Hematopoietic multipotent progenitor cell treated with erythropoietin and hydrocortisone succinate and interleukin-3 and kit ligand, for 8 days (in vitro differentiated cells): ENCODE measurements around the gene PCDHGC5.

ENCODE experiments used
- DNase-seq: peaks from one replicate; pipeline ENCODE4 v3.0.0-alpha.2; 2015

The PCDHGC5 gene

DNA sequence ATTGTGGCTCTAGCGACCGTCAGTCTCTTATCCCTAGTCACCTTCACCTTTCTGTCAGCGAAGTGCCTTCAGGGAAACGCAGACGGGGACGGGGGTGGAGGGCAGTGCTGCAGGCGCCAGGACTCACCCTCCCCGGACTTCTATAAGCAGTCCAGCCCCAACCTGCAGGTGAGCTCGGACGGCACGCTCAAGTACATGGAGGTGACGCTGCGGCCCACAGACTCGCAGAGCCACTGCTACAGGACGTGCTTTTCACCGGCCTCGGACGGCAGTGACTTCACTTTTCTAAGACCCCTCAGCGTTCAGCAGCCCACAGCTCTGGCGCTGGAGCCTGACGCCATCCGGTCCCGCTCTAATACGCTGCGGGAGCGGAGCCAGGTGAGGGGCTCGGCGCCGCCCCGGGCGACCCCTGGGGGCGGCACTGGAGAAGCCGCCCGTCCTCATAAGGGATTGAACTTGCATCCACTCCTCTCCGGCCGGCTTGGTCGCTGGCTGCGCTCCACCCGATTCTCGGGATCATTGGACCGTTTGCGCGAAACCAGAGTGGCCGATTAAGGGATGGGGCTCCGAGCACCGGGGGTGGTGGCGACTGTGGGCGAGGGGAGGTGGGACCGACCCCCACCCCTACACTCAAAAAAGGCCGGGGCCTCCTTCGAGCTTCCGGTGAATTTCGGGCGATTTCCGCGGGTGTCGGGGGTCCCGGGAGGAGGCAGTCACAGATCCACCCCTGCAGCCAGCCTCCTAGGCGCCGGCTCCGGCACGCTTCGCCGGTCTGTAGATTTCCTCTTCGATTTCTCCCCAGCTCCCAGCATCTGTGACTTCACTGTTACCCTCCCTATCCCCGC, 2.7 kb downstream of the PCDHGC5 start:
- DNase-seq = no peak

DNA sequence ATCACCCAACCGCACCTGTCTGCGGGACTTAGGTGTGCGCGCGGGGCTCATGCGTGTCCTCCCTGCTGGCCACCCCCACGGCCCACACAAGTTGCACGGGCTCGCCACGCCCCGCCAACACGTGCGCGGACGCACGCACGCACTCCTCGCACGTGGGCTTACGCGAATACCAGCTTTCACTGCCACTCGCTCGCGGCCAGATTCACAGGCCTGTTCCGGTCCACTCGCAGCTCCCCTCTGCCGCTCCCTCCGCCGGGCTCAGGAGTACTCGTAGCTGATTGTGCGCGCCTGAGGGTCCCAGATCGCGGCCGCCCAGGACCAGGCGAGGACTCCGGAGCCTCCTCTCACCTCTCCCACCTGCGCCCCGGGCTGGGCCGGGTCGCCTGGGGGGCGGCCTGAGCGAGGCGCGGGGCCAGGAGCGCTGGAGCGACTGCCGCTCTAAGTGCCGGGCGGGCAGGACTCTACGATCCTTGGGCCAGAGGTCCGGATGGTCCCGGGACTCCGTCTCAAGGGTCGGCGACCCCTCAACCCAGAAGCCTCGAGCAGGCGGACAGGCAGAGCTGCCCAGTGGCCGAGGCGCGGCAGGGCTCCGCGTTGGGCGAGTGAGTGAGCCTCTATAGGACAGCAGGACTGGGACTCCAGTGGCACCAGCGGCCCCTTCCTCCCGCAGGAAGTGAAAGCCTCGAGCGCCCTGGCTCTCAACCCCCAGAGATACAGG, 3.4 kb downstream of the PCDHGC5 start:
- no peak for DNase-seq

DNA sequence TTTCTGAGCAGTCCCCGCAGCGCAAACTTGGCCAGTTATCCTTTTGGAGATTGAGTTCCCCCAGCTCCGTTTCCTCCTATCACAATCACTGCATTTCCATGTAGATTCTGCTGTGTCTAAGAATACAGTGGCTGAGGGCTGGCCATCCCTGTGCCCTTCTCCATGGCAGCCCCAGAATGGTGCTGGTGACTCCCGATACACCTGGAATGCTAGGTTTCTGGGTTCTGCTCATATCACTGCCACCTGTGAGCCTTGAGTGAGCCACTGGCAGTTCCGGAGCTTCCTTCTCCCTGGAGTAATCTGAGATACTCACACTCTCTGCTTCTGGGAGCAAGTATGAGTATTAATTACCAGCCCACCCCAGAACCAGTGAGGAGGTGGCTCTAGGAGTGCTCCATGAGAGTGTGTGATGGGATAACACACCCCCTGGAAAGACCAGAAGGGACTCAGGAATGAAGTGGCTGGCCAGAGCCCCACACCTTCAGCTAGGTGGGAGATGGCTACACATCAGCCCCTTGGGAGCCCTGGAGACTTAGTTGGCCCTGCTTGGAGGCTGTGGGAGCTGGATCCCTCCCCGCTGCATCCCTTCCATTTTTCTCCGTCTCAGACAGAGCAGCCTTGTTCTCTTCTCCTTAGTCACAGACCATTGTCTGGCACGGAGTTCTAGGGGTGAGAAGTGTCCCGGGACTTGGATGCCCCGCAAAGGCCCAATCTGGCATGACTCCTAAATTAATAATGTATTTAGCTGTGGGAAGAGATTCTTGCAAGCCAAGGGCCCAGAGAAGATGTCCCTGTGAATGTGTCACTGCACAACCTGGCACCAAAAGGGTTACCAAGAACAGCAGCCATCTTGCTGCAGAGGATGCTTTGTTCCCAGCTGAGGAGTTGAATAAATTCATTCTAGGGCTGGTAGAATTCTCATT, 4.9 kb downstream of the PCDHGC5 start:
- DNase-seq = no peak

DNA sequence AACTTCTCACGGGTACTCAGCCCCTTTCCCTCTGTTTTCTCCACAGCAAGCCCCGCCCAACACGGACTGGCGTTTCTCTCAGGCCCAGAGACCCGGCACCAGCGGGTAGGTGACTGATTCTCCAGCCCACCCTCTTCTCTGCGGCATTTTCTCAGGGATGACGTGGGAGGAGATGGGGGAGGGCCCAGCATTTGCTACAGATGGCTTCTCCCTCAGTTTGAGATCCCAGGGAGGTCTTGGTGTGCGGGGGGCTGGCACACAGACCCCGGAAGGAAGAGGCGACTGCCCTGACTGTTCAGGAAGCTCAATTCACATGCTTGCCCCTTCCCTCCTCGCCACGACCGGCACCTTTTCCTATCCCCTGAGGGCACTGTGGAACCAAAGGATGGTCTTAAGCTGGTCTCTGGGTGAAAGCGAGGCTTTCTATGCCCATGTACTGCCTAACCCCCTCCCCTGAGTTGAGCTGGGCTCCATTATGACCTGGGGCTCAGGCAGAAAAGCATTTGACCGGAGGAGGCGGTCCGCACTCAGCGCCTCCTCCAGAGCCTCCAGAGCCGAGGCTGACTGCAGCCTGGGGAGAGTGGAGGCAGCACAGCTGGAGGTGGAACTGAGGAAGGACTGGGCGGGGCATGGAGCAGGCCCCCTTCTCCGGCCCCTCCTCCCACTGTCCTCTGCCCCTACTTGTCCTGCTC, 6.0 kb downstream of the PCDHGC5 start:
- DNase-seq = no peak

DNA sequence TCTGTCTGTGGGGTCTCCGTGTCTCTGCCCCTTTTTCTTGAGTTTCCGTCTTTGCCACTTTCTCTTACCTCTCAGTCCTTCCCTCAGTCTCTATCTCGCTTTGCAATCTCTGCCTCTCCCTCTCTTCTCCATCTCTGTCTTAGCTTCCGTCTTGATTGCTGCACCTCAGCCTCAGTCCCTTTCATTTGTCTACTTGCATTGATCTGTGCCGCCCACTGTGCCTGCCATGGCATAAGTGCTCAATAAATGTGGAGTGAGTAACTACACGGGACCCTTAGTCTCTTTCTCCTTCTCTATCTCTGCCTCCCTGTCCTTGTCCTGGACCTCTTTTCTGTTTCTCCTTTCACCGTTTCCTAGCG, 6.6 kb downstream of the PCDHGC5 start:
- DNase-seq = no peak

DNA sequence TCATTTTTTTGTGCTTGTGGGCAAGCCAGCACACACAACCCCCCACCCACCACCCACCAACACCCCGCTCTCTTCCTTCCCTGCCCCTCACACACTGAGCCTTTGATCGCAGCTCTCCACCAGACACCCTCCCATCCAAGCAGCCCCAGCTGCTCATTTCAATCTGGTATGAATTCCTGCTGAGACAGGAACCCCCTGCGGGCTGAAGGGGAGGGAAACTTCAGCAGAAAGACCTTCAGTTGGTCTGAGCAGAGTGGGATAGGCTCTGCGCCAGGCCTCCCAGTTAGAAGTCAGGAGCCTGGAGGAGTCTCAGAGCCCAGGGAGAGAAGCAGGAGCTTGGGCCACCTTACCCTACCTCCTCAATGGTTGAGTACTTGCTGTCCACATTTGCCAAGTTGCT, 7.2 kb downstream of the PCDHGC5 start:
- no peak for DNase-seq

DNA sequence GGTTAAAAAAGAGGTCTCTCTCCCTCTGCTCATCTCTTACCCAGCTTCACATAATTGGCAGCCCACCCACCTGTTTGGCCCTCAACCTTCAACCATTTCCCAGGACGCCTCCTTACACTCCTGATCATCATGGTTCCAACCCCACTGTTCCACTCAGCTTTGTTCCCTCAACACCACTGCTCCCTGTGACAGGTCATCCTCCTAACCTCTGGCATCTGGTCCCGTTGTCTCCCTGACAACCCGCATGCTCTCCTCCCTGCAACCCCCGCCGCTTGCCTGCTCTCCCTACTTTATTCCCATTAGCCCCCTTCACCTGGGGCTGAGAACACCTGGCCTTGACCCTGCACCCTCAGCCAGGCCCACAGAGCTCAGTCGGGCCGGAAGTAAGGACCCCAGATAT, 12.9 kb downstream of the PCDHGC5 start:
- DNase-seq = no peak

DNA sequence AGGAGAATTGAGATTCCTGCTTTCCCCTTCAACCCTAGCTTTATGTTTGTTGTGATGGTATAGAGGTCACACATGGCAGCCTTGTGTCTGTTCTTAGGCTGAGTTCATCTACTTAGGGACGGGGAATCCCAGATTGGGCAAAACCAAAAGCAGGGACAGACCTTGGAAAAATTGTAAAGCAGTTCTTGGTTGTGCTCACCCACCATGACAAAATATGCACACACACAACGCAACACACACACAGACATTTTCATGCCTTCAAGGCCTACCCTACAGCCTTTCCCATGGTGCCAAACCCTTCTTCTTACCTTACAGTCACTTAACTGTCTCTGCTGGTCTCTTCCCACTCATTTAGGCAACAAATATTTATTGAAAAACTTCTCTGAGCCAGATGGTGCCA, 14.8 kb downstream of the PCDHGC5 start:
- no peak for DNase-seq

DNA sequence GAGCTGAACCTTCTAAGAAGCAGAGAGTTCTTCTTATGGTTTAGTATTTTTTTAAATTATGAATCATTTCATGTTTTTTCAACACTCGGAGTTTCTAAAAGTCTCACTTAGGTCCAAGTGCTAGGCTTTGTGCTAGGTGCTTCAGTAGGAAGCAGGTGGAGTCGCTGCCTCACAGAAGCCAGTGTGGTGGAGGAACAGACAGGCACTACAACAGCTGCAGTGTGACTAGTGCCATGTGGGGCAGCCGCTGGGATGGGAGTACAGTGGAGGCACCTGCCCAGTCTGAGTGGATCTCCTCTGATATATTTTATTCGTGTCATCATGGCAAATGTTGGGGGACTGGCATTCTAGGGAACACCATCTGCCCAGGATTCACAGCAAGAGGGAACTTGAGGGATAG, 15.3 kb downstream of the PCDHGC5 start:
- no peak for DNase-seq

DNA sequence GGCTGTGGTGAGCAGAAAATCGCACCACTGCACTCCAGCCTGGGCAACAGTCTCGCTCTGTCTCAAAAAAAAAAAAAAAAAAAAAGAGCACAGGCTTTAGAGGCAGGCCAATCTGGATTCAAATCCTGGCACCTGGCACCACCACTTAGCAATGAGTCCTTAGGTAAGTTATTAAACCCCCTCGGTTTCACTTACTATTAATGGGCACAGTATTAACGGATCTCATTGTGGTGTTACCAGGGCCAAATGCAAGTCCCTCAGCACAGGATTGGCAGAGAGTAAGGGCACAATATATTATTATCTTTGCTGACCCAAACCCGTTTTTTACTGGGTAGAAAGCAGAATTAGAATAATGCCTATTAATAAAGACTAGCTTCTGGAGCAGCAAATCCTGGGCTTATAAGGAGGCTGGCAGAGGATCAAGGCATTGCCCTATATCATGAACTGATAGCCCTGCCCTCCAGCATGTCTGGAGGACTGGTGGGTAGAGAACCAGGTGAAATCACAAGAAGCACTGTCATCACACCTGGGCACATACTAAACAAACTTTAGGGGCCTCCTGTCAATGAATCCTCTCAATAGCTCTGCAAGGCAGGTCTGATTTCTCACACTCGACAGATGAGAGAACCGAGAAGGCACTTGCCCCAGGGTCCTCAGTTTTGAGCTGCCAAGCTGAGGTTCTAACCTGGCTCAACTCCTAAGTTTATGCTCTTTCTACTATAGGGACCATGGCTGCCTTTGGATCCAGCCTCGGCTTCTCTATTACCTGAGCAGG, 17.7 kb downstream of the PCDHGC5 start:
- no peak for DNase-seq

DNA sequence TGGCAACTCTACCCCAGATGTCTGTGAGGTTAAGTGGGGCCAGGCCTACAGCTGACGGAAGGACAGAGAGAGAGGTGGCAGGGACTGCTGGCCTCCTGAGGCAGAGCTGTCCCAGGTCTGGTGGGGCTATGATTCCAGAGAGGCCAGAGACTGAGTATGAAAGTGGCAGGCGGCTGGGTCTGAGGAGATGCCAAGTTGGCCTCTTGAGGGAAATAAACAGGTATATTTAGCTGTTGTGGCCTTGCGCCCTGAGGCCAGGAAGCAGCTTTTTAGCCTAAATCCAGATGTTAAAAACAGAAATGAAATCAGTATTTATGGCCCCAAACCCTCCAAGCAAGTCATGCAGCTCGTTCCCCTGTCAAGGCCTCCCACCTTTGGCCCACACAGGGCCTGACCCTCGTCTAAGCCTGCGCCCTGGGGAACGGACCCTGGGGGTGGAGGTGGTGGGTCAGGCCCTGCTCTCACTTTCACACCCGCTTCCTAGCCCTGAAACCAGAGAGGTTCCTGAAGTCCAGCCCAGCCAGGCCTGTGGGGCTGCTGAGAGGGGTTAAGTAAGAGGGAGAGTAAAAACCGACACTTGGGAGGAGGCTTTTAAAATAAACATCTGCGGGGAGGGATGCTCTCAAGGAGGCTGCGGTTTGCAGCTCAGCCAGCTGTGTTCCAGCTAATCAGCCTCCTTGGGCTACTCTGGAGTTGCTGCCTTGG, 18.7 kb downstream of the PCDHGC5 start:
- DNase-seq = no peak

DNA sequence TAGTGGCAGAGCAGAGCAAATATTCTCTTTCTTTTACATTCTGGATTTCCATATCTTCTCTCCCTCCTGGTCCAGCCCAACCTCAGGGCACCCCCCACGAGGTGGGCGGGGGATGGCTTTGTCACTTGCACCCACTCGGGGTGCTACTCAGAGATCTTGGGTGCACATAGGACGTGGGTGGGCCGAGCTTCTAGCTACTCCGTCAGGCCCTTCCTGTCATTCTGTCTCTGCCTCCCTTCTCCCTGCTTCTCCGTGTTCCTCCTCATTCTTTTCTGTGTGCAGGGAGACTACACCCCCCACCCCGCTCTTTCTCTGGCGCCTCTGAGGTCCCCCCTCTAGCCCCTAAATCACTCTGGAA, 19.5 kb downstream of the PCDHGC5 start:
- DNase-seq = no peak

DNA sequence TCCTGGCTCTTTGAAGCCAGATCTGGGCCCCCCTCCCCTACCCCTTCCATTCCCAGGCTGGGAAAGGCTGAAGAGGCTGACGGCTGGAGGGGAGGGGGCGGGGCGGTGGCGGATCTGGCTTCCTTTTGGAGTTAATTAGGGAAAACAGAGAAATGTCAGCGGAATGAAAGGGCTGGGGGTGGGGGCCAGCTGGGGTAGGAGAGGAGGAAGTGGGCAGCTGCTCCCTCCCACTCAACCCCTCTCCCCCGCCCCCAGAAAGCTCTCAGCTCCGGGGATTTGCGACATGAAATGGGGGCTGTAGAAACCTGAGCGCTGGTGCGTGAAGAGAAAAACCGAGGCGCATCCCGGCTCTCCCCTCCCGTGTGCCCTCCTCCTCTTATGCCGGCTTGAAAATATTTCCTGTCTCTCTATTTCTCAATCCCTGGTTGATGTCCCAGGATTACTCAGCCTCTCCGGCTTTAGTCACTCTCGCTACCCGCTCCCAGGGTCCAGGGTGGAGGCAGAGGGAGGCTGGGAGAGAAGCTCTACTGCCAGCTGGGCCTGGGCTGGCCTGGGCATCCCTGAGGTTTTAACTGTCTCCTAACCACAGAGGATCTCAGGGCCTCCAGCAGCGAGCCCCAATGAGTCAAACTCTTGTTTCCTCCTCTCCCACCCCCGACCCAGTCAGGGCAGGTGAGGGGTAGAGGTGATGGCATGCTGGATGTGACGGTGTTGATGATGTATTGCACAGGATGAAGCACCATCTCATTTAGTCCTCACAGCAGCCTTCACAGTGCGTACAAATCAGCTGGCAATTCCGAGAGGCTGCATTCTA, 20.1 kb downstream of the PCDHGC5 start:
- DNase-seq = no peak

DNA sequence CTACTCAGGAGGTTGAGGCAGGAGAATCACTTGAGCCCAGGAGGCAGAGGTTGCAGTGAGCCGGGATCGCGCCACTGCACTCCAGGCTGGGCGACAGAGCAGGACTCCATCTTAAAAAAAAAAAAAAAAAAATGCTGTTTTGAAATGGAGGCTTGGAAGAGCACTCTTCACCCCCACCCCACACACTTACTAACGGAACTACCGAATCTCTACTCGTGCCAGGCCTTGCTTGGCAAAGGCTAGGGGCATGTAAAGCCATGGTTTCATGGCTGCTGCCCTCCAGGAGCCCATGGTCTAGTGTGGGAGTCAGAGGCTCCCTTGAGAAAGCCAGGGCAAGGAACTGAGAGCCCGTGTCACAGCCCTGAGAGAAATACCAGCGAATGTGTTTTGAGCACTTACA, 21.3 kb downstream of the PCDHGC5 start:
- DNase-seq = no peak

DNA sequence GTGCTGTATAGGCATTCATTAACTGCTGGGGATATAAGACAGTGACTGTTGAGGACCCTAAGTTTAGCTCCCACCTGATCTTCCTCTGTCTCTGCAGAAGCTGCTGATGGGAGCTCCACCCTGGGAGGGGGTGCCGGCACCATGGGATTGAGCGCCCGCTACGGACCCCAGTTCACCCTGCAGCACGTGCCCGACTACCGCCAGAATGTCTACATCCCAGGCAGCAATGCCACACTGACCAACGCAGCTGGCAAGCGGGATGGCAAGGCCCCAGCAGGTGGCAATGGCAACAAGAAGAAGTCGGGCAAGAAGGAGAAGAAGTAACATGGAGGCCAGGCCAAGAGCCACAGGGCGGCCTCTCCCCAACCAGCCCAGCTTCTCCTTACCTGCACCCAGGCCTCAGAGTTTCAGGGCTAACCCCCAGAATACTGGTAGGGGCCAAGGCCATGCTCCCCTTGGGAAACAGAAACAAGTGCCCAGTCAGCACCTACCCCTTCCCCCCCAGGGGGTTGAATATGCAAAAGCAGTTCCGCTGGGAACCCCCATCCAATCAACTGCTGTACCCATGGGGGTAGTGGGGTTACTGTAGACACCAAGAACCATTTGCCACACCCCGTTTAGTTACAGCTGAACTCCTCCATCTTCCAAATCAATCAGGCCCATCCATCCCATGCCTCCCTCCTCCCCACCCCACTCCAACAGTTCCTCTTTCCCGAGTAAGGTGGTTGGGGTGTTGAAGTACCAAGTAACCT, 22.1 kb downstream of the PCDHGC5 start:
- DNase-seq = no peak

DNA sequence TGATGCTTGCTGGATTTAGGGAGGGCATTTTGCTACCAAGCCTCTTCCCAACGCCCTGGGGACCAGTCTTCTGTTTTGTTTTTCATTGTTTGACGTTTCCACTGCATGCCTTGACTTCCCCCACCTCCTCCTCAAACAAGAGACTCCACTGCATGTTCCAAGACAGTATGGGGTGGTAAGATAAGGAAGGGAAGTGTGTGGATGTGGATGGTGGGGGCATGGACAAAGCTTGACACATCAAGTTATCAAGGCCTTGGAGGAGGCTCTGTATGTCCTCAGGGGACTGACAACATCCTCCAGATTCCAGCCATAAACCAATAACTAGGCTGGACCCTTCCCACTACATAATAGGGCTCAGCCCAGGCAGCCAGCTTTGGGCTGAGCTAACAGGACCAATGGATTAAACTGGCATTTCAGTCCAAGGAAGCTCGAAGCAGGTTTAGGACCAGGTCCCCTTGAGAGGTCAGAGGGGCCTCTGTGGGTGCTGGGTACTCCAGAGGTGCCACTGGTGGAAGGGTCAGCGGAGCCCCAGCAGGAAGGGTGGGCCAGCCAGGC, 23.0 kb downstream of the PCDHGC5 start:
- peak; percentile 34 for DNase-seq

DNA sequence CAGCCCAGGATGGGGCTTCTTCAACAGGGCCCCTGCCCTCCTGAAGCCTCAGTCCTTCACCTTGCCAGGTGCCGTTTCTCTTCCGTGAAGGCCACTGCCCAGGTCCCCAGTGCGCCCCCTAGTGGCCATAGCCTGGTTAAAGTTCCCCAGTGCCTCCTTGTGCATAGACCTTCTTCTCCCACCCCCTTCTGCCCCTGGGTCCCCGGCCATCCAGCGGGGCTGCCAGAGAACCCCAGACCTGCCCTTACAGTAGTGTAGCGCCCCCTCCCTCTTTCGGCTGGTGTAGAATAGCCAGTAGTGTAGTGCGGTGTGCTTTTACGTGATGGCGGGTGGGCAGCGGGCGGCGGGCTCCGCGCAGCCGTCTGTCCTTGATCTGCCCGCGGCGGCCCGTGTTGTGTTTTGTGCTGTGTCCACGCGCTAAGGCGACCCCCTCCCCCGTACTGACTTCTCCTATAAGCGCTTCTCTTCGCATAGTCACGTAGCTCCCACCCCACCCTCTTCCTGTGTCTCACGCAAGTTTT, 23.6 kb downstream of the PCDHGC5 start:
- DNase-seq = peak; percentile 79

DNA sequence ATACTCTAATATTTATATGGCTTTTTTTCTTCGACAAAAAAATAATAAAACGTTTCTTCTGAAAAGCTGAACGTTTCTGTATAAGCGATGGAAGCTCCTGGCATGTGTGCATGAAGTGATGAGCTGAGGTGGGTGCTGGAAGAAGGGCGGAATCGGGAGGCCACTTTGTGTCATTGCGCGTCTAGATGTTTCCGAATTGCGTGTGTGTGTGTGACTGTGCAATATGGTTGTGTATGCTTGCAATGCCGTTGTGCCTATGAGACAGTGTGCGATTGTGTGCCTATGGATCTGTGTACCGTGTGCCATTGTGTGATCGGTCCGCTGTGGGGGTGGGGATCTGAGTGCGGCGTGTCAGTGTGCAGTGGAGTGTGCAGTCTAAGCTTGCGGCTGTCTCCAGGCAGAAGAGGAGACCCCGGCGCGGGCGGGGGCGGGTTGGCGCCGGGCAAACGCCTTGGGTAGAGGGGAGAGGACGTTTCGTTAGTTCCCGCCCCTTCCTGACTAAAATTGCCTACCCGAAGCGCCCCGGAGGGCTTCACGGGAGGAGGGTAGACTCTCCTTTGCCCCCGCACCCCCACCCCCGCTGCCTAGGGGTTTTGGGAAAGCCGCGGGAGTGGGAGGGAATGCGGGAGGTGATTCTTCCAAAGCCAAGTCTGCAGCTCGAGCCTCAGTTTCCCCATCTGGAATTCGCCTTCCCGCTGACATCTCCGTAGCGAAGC, 24.2 kb downstream of the PCDHGC5 start:
- peak; percentile 35 for DNase-seq
